Lower lobe of right lung (tissue), 2 donors: ENCODE results near the gene FGF19. TPM values are rescaled to one million over a fixed set of nuclear protein-coding genes. Genes with fewer than 3 reads are reported as not detected.

Source experiments
- ATAC-seq, 2 donors: fragments of 200-7000 bp; cut with Tn5 transposase; one replicate each; pipeline ENCODE4 v1.9.1; 2020 to 2022; ENCODE audit warnings: mild to moderate bottlenecking in 2 of 2, moderate library complexity in 2 of 2
- DNase-seq: peaks from one replicate; pipeline ENCODE4 v3.0.0-alpha.2; 2020
- H3K27ac ChIP-seq: fragments of 200-600 bp; one replicate; pipeline ENCODE4 v1.8.0; 2022
- H3K27me3 ChIP-seq: fragments of 200-600 bp; one replicate; pipeline ENCODE4 v1.8.0; 2022; ENCODE audit warnings: low read depth
- H3K36me3 ChIP-seq: fragments of 200-600 bp; one replicate; pipeline ENCODE4 v1.8.0; 2022; ENCODE audit warnings: mild to moderate bottlenecking
- H3K4me1 ChIP-seq: fragments of 200-600 bp; one replicate; pipeline ENCODE4 v1.8.0; 2022
- H3K4me3 ChIP-seq: fragments of 200-600 bp; one replicate; pipeline ENCODE4 v1.8.0; 2022; ENCODE audit warnings: mild to moderate bottlenecking
- H3K9me3 ChIP-seq: fragments of 200-600 bp; one replicate; pipeline ENCODE4 v1.8.0; 2022
- intact Hi-C: fragments of 100-400 bp; cut with DNase I; formaldehyde crosslinking; loops from one replicate; pipeline ENCODE4 v1.11.0; 2022
- total RNA-seq: library from RNA; stranded (reverse); fragmentation: NEBNext Ultra II Directional; extraction: Animal tissue kit (Norgen Biotek cat#: 25700); gene quantifications from one replicate; pipeline ENCODE4 v1.2.1, GENCODE V29; 2021
- TF ChIP-seq, protein P1 (sequence below): fragments of 200-600 bp; IDR thresholded peaks from one replicate; pipeline ENCODE4 v1.8.0; 2022; ENCODE audit warnings: antibody characterized with exemption, mild to moderate bottlenecking
- donor health status: DM: no; HTN: yes; CAD: no; lungs with severe emphysema.

Gene FGF19
- total RNA-seq, 1 donor from 2014 or later, result not detected

DNA sequence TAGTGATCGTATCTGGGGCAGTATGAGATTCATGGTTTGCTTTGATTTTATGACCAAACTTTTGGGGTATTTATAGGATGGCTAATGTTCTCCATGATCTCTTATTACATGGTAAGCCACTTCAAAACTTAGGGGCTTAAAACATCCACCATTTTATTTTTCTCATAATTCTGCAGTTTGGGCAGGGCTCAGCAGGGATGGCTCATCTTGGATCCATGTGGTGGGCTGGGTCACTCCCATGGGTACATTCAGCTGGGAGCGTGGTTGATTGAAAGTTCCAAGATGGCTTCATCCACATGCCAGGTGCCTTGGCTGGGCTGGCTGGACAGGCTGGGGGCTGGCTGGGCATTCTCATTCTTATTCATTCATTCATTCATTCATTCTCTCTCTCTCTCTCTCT is 30.5 kb upstream of the FGF19 start:
- intact Hi-C loops, result no loop called here
- no peaks in the 10 kb centered on the region for H3K36me3 ChIP-seq
- no peak for ATAC-seq
- no peak overlapping the region for H3K27ac ChIP-seq
- DNase-seq, result no peak
- no peaks in the 10 kb centered on the region for H3K4me1 ChIP-seq
- peaks cover 7% of the 10 kb centered on the region for H3K9me3 ChIP-seq
- peaks cover 18% of the 10 kb centered on the region for H3K27me3 ChIP-seq
- H3K4me3 ChIP-seq, result no peak overlapping the region
- TF ChIP-seq, protein P1, sequence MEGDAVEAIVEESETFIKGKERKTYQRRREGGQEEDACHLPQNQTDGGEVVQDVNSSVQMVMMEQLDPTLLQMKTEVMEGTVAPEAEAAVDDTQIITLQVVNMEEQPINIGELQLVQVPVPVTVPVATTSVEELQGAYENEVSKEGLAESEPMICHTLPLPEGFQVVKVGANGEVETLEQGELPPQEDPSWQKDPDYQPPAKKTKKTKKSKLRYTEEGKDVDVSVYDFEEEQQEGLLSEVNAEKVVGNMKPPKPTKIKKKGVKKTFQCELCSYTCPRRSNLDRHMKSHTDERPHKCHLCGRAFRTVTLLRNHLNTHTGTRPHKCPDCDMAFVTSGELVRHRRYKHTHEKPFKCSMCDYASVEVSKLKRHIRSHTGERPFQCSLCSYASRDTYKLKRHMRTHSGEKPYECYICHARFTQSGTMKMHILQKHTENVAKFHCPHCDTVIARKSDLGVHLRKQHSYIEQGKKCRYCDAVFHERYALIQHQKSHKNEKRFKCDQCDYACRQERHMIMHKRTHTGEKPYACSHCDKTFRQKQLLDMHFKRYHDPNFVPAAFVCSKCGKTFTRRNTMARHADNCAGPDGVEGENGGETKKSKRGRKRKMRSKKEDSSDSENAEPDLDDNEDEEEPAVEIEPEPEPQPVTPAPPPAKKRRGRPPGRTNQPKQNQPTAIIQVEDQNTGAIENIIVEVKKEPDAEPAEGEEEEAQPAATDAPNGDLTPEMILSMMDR, result no peak

GRCh38 chr11:69732910-69733309 is 29.1 kb upstream of the FGF19 start:
- DNase-seq (no peak), ATAC-seq (no peak)
- Histone ChIP-seq H3K9me3 (peaks cover 4% of the 10 kb centered on the region), H3K36me3 (no peaks in the 10 kb centered on the region), H3K27ac (no peak overlapping the region), H3K27me3 (peaks cover 23% of the 10 kb centered on the region), H3K4me1 (no peaks in the 10 kb centered on the region), H3K4me3 (no peak overlapping the region)
- intact Hi-C loops, result no loop called here
- TF ChIP-seq, protein P1, result no peak

DNA sequence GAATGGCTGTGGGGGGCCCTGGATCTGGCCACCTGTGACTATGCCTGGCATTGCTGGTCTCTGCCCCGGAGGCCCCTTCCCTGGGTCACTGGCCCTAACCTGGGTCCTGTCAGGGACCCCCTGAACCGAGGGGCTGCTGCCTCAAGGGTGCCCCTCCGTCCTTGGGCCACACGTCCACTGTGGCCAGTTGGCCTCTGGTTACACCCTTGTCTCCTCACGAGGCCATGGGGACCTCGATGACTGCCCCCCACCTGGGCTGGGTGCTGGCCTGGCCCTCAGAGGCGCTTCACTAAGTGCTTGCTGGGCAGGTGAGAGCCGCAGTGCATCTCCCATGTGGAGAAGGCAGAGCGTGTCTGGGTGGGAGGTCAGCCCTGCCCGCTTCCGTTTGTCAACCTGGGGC is 27.3 kb upstream of the FGF19 start:
- intact Hi-C loops, result no loop called here
- peaks cover 29% of the 10 kb centered on the region for H3K27me3 ChIP-seq
- DNase-seq (no peak), ATAC-seq (peak in 1 of 2 donors; percentile 10)
- no peak overlapping the region for H3K27ac ChIP-seq
- peaks cover 4% of the 10 kb centered on the region for H3K9me3 ChIP-seq
- H3K4me3 ChIP-seq, result no peak overlapping the region
- no peaks in the 10 kb centered on the region for H3K4me1 ChIP-seq
- TF ChIP-seq, protein P1, result no peak
- no peaks in the 10 kb centered on the region for H3K36me3 ChIP-seq

DNA sequence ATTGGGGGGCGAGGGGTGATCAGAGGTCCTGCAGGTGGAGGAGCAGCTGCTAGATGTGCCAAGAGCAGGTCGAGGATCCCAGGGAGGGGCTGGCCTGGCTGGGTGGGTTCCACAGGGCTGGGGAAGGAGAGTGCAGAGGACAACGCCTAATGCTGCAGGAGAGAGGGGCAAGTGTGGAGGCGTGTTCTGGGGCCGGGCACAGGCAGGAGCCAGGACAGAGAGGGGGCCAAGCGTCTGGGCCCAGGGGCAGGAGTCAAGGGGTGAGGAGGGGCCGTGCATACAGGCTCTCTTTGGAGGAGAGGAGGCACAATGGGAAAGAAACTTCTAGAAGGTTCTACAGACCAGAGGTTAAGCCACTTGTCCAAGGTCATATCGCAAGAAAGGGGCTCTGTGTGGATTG is 26.7 kb upstream of the FGF19 start:
- TF ChIP-seq, protein P1, result no peak
- H3K27ac ChIP-seq, result no peak overlapping the region
- no peak overlapping the region for H3K4me3 ChIP-seq
- intact Hi-C loops, result no loop called here
- ATAC-seq (no peak), DNase-seq (no peak)
- peaks cover 31% of the 10 kb centered on the region for H3K27me3 ChIP-seq
- H3K36me3 ChIP-seq, result no peaks in the 10 kb centered on the region
- H3K4me1 ChIP-seq, result no peaks in the 10 kb centered on the region
- H3K9me3 ChIP-seq, result peaks cover 4% of the 10 kb centered on the region

GRCh38 chr11:69729252-69729651 is 25.4 kb upstream of the FGF19 start:
- no peak overlapping the region for H3K4me3 ChIP-seq
- TF ChIP-seq, protein P1, result no peak
- no peaks in the 10 kb centered on the region for H3K4me1 ChIP-seq
- no peak for ATAC-seq
- no peaks in the 10 kb centered on the region for H3K36me3 ChIP-seq
- H3K27ac ChIP-seq, result no peak overlapping the region
- H3K27me3 ChIP-seq, result peaks cover 36% of the 10 kb centered on the region
- no peak for DNase-seq
- peaks cover 4% of the 10 kb centered on the region for H3K9me3 ChIP-seq
- intact Hi-C loops, result no loop called here

GRCh38 chr11:69727266-69727665 is 23.4 kb upstream of the FGF19 start:
- DNase-seq (no peak), ATAC-seq (peak; percentile 9)
- no peaks in the 10 kb centered on the region for H3K9me3 ChIP-seq
- H3K4me3 ChIP-seq, result no peak overlapping the region
- H3K27ac ChIP-seq, result no peak overlapping the region
- TF ChIP-seq, protein P1, result no peak
- intact Hi-C loops, result no loop called here
- no peaks in the 10 kb centered on the region for H3K4me1 ChIP-seq
- no peaks in the 10 kb centered on the region for H3K36me3 ChIP-seq
- peaks cover 39% of the 10 kb centered on the region for H3K27me3 ChIP-seq
